HEK293 (cell line): ENCODE data around the gene TENT4A.

Experiments used
- CTCF ChIA-PET: fragments of 350-600 bp; formaldehyde crosslinking; extraction: SDS; loops from one replicate; lab custom pipeline; 2021; ENCODE audit warnings: antibody characterized with exemption; lab: Yijun Ruan, JAX
- POLR2A ChIA-PET: fragments of 300-600 bp; formaldehyde crosslinking; extraction: SDS; loops from one replicate; lab custom pipeline; 2020; ENCODE audit warnings: antibody characterized with exemption, inconsistent platforms; lab: Yijun Ruan, JAX
- H3K27ac ChIP-seq: fragments of 200-500 bp; sonication (Bioruptor generic); 2 replicates; pipeline ENCODE4 v1.5.1; 2014; ENCODE audit warnings: low read depth, low read length, control low read depth, inconsistent platforms; ENCODE audit errors: extremely low read depth
- H3K36me3 ChIP-seq, 2 experiments: fragments of 200-500 bp in 1 of 2; sonication (Bioruptor generic) in 1 of 2; 1 replicate in 1 of 2; 2 replicates in 1 of 2; pipeline ENCODE4 v1.5.1; 2014 to 2017; ENCODE audit warnings: inconsistent platforms in 2 of 2, low read length in 2 of 2; ENCODE audit not compliant: control insufficient read depth in 2 of 2, insufficient read depth in 1 of 2
- H3K4me1 ChIP-seq: fragments of 200-500 bp; sonication (Bioruptor generic); 2 replicates; pipeline ENCODE4 v1.5.1; 2014; ENCODE audit warnings: mild to moderate bottlenecking, low read length, inconsistent platforms; ENCODE audit not compliant: control insufficient read depth, insufficient read depth
- H3K4me3 ChIP-seq: 2 replicates; pipeline ENCODE4 v1.5.1; 2011; ENCODE audit warnings: low read depth, mild to moderate bottlenecking, control low read depth, low read length, moderate library complexity
- H3K9me3 ChIP-seq: fragments of 200-500 bp; sonication (Bioruptor generic); 2 replicates; pipeline ENCODE4 v1.5.1; 2014; ENCODE audit warnings: low read depth, low read length, inconsistent platforms; ENCODE audit not compliant: control insufficient read depth, insufficient read depth
- AEBP2 ChIP-seq: fragments of 450-650 bp; formaldehyde crosslinking; IDR thresholded peaks from 2 replicates; pipeline ENCODE4 v1.5.1; 2016; ENCODE audit warnings: missing biosample characterization, missing genetic modification characterization, borderline replicate concordance
- GLIS2 ChIP-seq: fragments of 450-650 bp; formaldehyde crosslinking; IDR thresholded peaks from 2 replicates; pipeline ENCODE4 v1.5.1; 2016; ENCODE audit warnings: missing biosample characterization, missing genetic modification characterization
- HIC1 ChIP-seq: fragments of 450-650 bp; formaldehyde crosslinking; IDR thresholded peaks from 2 replicates; pipeline ENCODE4 v1.5.1; 2016; ENCODE audit warnings: missing biosample characterization, missing genetic modification characterization
- ZBTB20 ChIP-seq: fragments of 450-650 bp; formaldehyde crosslinking; IDR thresholded peaks from 2 replicates; pipeline ENCODE4 v1.5.1; 2016; ENCODE audit warnings: missing biosample characterization, missing genetic modification characterization
- ZBTB49 ChIP-seq: fragments of 450-650 bp; formaldehyde crosslinking; IDR thresholded peaks from 2 replicates; pipeline ENCODE4 v1.5.1; 2016; ENCODE audit warnings: missing biosample characterization, missing genetic modification characterization, low read depth
- ZNF16 ChIP-seq: fragments of 450-650 bp; formaldehyde crosslinking; IDR thresholded peaks from 2 replicates; pipeline ENCODE4 v1.5.1; 2016; ENCODE audit warnings: low read depth, missing biosample characterization, missing genetic modification characterization
- ZNF19 ChIP-seq: fragments of 450-650 bp; formaldehyde crosslinking; IDR thresholded peaks from 2 replicates; pipeline ENCODE4; 2016; ENCODE audit warnings: missing biosample characterization, missing genetic modification characterization, low read depth
- ZNF211 ChIP-seq: fragments of 450-650 bp; formaldehyde crosslinking; IDR thresholded peaks from 2 replicates; pipeline ENCODE4 v1.5.1; 2016; ENCODE audit warnings: low read depth, missing biosample characterization, missing genetic modification characterization
- ZNF221 ChIP-seq: fragments of 450-650 bp; formaldehyde crosslinking; IDR thresholded peaks from 2 replicates; pipeline ENCODE4 v1.5.1; 2017; ENCODE audit warnings: missing biosample characterization, missing genetic modification characterization, borderline replicate concordance
- ZNF311 ChIP-seq: fragments of 450-650 bp; formaldehyde crosslinking; IDR thresholded peaks from 2 replicates; pipeline ENCODE4 v1.5.1; 2017; ENCODE audit warnings: missing biosample characterization, missing genetic modification characterization, borderline replicate concordance
- ZNF549 ChIP-seq: fragments of 450-650 bp; IDR thresholded peaks from 2 replicates; pipeline ENCODE4 v1.5.1; 2018; ENCODE audit warnings: missing biosample characterization, missing genetic modification characterization, mild to moderate bottlenecking, inconsistent platforms, moderate library complexity
- ZNF558 ChIP-seq: fragments of 450-650 bp; formaldehyde crosslinking; IDR thresholded peaks from 2 replicates; pipeline ENCODE4 v1.5.1; 2016; ENCODE audit warnings: missing biosample characterization, missing genetic modification characterization
- ZNF600 ChIP-seq: fragments of 450-650 bp; formaldehyde crosslinking; IDR thresholded peaks from 2 replicates; pipeline ENCODE4 v1.5.1; 2016; ENCODE audit warnings: missing biosample characterization, missing genetic modification characterization
- ZNF639 ChIP-seq: fragments of 450-650 bp; formaldehyde crosslinking; IDR thresholded peaks from 2 replicates; pipeline ENCODE4 v1.5.1; 2016; ENCODE audit warnings: missing biosample characterization, missing genetic modification characterization
- ZSCAN30 ChIP-seq: fragments of 450-650 bp; IDR thresholded peaks from 2 replicates; pipeline ENCODE4 v1.5.1; 2018; ENCODE audit warnings: missing biosample characterization, mild to moderate bottlenecking, missing genetic modification characterization, moderate library complexity
- TF ChIP-seq, protein P1 (sequence below): fragments of 450-650 bp; formaldehyde crosslinking; IDR thresholded peaks from 2 replicates; pipeline ENCODE4 v1.5.1; 2016; ENCODE audit warnings: missing biosample characterization, missing genetic modification characterization

The TENT4A gene

DNA sequence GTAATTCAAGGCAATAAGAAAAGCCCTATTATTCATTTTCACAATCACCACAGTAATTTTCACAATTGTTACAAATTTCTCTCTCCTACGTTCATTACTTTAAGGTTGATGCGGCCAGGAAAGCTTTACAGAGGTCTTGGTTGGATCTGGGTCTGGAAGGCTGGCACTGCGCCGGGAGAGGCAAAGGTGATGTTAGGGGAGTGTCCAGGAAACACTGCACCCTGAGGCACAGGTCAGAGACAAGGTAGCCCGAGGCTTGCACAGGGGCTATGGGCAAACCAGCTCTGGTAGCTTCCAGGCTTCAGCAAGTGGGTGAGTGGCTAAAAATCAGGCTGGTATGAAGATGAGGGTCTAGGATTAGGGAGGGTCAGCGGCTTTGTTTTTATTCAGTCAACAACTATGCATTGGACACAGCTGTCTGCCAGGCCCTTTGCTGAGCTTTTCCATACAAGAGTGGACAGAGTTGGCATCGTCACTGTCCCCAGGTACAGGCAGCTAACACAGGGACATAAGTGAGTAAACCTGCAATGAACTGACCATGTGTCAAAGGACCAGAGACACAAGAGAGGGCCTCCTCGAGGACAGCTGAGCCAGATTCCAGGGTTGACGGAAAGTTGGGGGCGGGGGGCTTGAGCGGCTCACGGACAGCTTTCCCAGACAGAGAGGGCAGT, 12.4 kb upstream of the TENT4A start:
- ChIA-PET CTCF (interaction anchor here (0.6 to 1.1 kb wide), 3 partner anchors 19 to 1651 kb away, joined by 3 to 4 read pairs (median 3); no protein-coding TSS in a partner anchor), POLR2A (no interaction called here)

DNA sequence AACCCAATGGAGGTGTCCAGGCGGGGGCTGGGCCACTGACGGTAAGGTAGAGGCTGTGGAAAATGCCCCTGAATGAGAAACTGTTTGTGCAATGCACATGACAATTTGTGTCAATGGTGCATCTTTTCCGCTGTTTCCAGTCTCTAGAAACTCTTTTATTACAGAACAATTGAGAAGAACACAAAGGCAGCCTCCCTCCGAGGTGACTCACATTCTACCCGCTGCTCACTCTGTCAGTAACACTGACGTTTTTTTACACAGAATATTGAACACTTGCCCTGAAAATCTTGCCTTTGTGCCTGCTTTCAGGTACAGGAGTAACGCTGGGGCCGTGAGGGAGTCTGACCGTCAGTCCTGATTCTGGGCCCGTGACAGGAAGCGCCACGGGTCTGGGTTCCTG, 11.7 kb upstream of the TENT4A start:
- no peaks in the 10 kb centered on the region for H3K36me3 ChIP-seq
- ChIA-PET POLR2A (no interaction called here), CTCF (interaction anchor here (0.7 kb wide), 1 partner anchor 162 kb away, joined by 4 read pairs; no protein-coding TSS in a partner anchor)
- H3K4me1 ChIP-seq, result peaks cover 4% of the 10 kb centered on the region; the same call in 1 of the 2 replicates
- H3K4me3 ChIP-seq, result no peak overlapping the region
- TF ChIP-seq ZNF211 (tag by site-specific recombination) (no peak), ZNF19 (tag by site-specific recombination) (no peak), HIC1 (tag by site-specific recombination) (no peak), ZNF600 (tag by site-specific recombination) (no peak), ZNF558 (tag by site-specific recombination) (no peak), ZBTB49 (tag by site-specific recombination) (no peak)
- TF ChIP-seq, protein P1, sequence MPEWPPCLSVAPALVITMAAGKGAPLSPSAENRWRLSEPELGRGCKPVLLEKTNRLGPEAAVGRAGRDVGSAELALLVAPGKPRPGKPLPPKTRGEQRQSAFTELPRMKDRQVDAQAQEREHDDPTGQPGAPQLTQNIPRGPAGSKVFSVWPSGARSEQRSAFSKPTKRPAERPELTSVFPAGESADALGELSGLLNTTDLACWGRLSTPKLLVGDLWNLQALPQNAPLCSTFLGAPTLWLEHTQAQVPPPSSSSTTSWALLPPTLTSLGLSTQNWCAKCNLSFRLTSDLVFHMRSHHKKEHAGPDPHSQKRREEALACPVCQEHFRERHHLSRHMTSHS (tag by site-specific recombination), result no peak
- no peak overlapping the region for H3K27ac ChIP-seq
- H3K9me3 ChIP-seq, result no peaks in the 10 kb centered on the region

More for the DNA sequence above, 12.4 kb upstream of the TENT4A start:
- peaks cover 4% of the 10 kb centered on the region; the same call in 1 of the 2 replicates for H3K4me1 ChIP-seq
- H3K4me3 ChIP-seq, result no peak overlapping the region
- TF ChIP-seq ZSCAN30 (tag by site-specific recombination) (no peak), ZNF549 (tag by site-specific recombination) (no peak), ZNF639 (tag by site-specific recombination) (no peak), ZBTB20 (tag by site-specific recombination) (no peak)
- H3K9me3 ChIP-seq, result no peaks in the 10 kb centered on the region
- H3K27ac ChIP-seq, result no peak overlapping the region
- no peaks in the 10 kb centered on the region for H3K36me3 ChIP-seq

- Histone ChIP-seq H3K27ac (no peak overlapping the region), H3K36me3 (no peaks in the 10 kb centered on the region), H3K4me3 (no peak overlapping the region), H3K9me3 (no peaks in the 10 kb centered on the region), H3K4me1 (peaks cover 4% of the 10 kb centered on the region; the same call in 1 of the 2 replicates)
- ChIA-PET POLR2A (no interaction called here), CTCF (no interaction called here)
- TF ChIP-seq ZNF311 (tag by site-specific recombination), result no peak
- no peak for TF ChIP-seq ZNF221
- TF ChIP-seq, protein P1 (tag by site-specific recombination), result no peak
- no peak for TF ChIP-seq ZNF16
- no peak for TF ChIP-seq GLIS2
- TF ChIP-seq AEBP2 (tag by site-specific recombination), result no peak
Measured at GRCh38 chr5:6702633-6703032, 10.6 kb upstream of the TENT4A start.
